Kidney tubule cell (primary cell): Measurements from ENCODE around the gene NPTX1.

Experiments
- DNase-seq: peaks from one replicate; pipeline ENCODE4 v3.0.0-alpha.2; 2018; ENCODE audit warnings: low spot score

The NPTX1 gene

DNA sequence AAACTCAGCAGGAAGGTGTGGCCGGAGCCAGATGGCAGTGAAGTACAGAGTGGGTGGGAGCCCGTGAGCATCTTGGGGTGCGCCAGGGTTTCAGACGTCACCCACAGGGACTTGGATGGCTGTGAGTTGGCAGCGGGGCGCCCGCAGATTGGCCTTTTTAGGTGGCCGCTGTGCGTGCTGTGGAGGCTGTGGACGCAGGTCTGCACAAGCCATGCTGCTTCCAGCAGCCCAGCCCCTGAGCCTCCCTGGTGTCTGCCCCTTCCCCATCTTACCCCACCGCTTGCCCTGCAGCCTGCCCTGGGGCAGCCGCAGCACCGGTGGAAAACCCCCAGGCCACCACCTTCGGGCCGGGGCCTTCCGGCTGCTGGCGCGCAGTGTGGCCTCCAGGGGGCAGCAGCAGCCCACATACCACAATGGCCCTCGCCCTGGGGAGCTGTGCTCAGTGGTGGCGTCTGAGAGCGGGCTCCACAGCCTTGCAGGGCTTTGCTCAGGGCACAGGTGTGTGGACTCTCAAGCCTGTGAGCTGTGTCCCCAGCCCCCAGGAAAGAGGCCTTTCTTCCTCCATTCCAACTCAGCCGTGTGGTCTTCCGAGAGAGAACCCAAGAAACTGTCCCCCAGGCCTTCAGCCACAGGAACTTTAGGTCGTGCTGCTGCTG, 49.6 kb downstream of the NPTX1 start:
- peak; percentile 68 for DNase-seq

DNA sequence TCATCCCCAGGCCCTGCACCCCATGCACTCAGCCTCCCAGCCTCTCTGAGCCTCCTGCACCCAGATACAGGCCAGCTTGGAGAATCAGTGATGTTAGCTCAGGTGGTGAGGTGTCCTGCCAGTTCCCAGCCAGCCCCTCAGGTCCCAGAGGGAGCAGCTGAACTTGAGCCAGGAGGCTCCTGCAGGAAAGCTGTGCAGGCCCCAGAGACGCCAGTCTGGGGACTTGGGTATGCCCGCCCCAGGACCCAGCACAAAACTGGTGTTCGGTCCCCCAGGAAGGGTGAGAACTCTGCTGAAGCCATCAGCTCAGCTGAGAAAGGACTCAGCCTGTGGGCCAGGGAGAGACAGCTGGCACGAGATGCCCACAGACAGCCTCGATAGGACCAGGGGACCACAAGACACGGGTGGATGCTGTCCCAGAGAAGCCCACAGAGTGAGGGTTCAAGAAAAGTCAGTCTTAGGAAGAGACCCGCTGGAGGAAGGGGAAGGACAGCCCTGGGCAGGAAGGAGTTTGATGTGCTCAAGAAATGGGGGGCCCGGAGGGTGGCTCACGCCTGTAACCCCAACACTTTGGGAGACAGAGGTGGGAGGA, 50.5 kb downstream of the NPTX1 start:
- DNase-seq = no peak

GRCh38 chr17:80424878-80425765, 51.3 kb downstream of the NPTX1 start:
- DNase-seq = no peak

GRCh38 chr17:80424261-80424660, 52.1 kb downstream of the NPTX1 start:
- DNase-seq = no peak

DNA sequence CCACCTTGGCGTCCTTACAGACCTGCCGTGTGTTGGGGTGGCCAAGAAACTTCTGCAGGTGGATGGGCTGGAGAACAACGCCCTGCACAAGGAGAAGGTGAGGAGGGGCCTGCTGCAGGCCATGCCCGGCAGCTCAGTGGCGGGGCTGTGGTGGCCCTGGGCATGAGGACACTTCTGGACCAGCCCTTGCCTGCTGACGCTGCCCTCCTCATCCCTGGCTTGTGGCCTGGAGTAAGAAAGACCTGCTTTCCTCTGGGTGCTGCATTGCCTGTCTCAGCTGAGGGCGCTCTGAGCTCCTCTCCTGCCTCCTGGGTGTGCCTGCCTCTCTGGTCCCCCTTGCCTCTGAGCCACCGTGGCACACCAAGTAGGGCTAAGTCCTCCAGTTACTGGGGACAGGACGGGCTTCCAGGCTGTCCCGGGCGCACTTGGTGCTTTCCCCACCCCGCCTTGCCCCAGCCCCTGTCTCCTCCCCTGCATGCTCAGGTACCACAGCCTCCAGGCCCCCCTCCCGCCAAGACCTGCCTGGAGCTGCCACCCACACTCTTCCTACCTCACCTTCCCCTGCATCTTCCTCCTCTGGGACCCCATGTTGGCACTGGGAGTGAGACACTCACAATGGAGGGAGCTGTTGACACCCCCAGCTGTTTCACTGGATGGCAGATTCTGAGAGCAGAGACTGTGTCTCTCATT, 52.7 kb downstream of the NPTX1 start:
- no peak for DNase-seq

DNA sequence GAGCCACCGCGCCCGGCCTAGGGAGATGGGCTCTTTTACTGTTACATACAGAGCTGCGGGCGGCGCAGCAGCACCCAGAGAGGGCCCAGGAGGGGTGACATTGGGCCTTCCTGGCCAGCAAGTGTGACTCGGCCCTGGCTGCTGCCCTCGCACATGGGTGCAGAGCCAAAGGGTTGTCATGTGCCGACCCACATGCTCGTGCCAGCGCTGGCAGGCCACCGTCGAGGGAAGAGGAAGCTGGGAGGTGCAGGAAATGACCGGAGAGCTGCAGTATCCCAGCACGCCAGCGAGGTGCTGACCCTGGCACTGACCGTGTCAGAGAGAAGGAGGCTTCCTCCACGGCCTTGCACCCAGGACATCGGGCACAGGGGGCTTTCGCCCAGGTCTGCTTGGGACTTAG, 53.4 kb downstream of the NPTX1 start:
- DNase-seq = no peak

DNA sequence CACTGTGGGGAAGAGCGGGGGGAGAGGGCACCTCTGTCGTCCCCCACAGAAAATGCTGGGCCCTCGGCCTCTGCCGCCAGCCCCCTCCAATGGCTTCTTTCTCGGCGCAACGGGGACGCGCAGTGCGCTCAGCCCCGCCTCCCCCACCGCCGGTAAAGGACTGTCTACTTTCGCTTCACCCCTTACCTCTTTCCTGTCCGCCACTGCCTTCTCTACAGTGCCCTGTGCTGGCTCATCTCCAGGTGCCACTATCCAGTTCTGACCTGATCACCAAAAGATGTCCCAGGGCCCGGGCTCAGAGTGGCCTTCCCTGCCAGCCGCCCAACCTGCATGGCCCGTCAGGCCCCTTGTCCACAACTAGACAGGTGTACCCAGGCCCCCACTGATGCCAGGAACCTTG, 54.1 kb downstream of the NPTX1 start:
- DNase-seq = no peak

DNA sequence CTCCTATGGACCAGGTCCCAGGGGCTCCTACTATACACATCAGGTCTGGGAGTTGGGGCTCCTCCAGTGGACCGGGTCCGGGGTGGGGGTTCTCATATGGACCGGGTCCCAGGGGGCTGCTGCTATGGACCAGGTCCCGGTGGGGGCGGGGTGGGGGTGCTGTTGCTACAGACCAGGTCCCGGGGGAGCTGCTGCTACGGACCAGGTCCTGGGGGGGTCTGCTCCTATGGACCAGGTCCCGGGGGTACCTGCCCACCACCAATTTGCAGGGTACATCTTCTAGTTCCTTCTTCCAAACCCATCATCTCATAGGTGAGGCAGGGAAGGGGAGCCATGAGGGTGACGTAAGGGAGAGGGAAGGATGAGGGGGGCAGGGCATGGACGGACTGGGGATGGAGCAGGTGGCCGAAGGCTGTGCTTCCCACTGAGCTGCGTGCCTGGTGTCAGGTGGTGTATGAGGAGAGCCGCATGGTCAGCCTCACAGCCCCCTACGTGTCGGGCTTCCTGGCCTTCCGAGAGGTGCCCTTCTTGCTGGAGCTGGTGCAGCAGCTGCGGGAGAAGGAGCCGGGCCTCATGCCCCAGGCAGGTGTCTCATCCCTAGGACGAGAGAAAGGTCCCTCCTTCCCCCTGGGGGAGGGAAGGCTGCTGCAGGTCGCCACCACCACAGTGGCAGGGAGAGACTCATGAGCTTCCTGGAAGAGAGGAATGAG, 54.9 kb downstream of the NPTX1 start:
- no peak for DNase-seq

DNA sequence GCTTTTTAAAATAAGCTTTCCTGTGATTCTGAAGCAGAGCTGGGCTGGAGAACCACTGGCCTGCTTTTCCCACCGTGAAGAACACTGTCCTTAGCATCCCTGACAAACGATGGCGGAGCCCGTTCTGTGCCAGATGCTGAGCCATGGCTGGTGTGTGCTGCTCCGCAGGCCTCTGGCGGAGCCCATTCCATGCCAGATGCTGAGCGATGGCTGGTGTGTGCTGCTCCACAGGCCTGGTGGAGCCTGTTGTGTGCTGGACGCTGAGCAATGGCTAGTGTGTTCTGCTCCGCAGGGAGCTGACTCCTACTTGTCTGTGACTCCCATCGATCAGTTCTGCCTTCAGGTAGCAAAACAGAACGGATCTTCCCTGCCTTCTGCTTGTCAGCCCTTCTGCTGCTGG, 57.2 kb downstream of the NPTX1 start:
- no peak for DNase-seq

- DNase-seq = no peak
Observed at GRCh38 chr17:80418589-80418988, 57.8 kb downstream of the NPTX1 start.
